ENCODE measurements around the gene TESK2.
A peak's percentile ranks its signal among the peaks of the same experiment; 100 is the strongest.
"Not testable (repeated sequence)": the region's sequence is repeated elsewhere in the genome, so short reads cannot be mapped to it uniquely, and the experiment has no call there.

The TESK2 gene

GRCh38 chr1:45379524-45379923 lies 111.4 kb downstream of the TESK2 start:
- DNase-seq (ENCODE audit: low read depth, low spot score): no peak

GRCh38 chr1:45378184-45378583 lies 112.8 kb downstream of the TESK2 start:
- DNase-seq (ENCODE audit: low read depth, low spot score): no peak

- no peak for DNase-seq (ENCODE audit: low read depth, low spot score)
Measured at GRCh38 chr1:45375104-45376090, 115.6 kb downstream of the TESK2 start.

GRCh38 chr1:45373573-45373972 lies 117.4 kb downstream of the TESK2 start:
- no peak for DNase-seq (ENCODE audit: low read depth, low spot score)

GRCh38 chr1:45370575-45370974 lies 120.4 kb downstream of the TESK2 start:
- no peak for DNase-seq (ENCODE audit: low read depth, low spot score)

- DNase-seq (ENCODE audit: low read depth, low spot score): no peak
Measured at GRCh38 chr1:45365051-45365450, 125.9 kb downstream of the TESK2 start.

GRCh38 chr1:45364294-45364693 lies 126.7 kb downstream of the TESK2 start:
- no peak for DNase-seq (ENCODE audit: low read depth, low spot score)

GRCh38 chr1:45360981-45361380 lies 130.0 kb downstream of the TESK2 start:
- DNase-seq (ENCODE audit: low read depth, low spot score): not testable (repeated sequence)

- DNase-seq (ENCODE audit: low read depth, low spot score): peak; percentile 23
Measured at GRCh38 chr1:45359882-45360513, 131.0 kb downstream of the TESK2 start.

- DNase-seq (ENCODE audit: low read depth, low spot score): no peak
Measured at GRCh38 chr1:45356186-45356585, 134.8 kb downstream of the TESK2 start.

- no peak for DNase-seq (ENCODE audit: low read depth, low spot score)
Measured at GRCh38 chr1:45355683-45356082, 135.3 kb downstream of the TESK2 start.

- no peak for DNase-seq (ENCODE audit: low read depth, low spot score)
Measured at GRCh38 chr1:45354838-45355237, 136.1 kb downstream of the TESK2 start.

- no peak for DNase-seq (ENCODE audit: low read depth, low spot score)
Measured at GRCh38 chr1:45353685-45354084, 137.3 kb downstream of the TESK2 start.

- DNase-seq (ENCODE audit: low read depth, low spot score): no peak
Measured at GRCh38 chr1:45351508-45351907, 139.5 kb downstream of the TESK2 start.

GRCh38 chr1:45348966-45349677 lies 141.8 kb downstream of the TESK2 start:
- DNase-seq (ENCODE audit: low read depth, low spot score): no peak

GRCh38 chr1:45348609-45348965 lies 142.4 kb downstream of the TESK2 start:
- DNase-seq (ENCODE audit: low read depth, low spot score): no peak

- no peak for DNase-seq (ENCODE audit: low read depth, low spot score)
Measured at GRCh38 chr1:45348020-45348419, 142.9 kb downstream of the TESK2 start.

GRCh38 chr1:45346473-45346872 lies 144.5 kb downstream of the TESK2 start:
- DNase-seq (ENCODE audit: low read depth, low spot score): no peak

GRCh38 chr1:45345014-45345413 lies 145.9 kb downstream of the TESK2 start:
- no peak for DNase-seq (ENCODE audit: low read depth, low spot score)

- no peak for DNase-seq (ENCODE audit: low read depth, low spot score)
Measured at GRCh38 chr1:45344499-45344898, 146.5 kb downstream of the TESK2 start.

- no peak for DNase-seq (ENCODE audit: low read depth, low spot score)
Measured at GRCh38 chr1:45340816-45341466, 150.0 kb downstream of the TESK2 start.
